NB4 (cell line): ENCODE data around the gene SRP9.
"Not testable (repeated sequence)": the region's sequence is repeated elsewhere in the genome, so short reads cannot be mapped to it uniquely, and the experiment has no call there.

Source experiments
- DNase-seq: peaks from one replicate; pipeline ENCODE4 v3.0.0; 2010; ENCODE audit warnings: low read depth
- H3K4me3 ChIP-seq: one replicate; pipeline ENCODE4 v1.5.1; 2011; ENCODE audit warnings: mild to moderate bottlenecking, low read depth, low read length, moderate library complexity
- CTCF ChIP-seq: IDR thresholded peaks from one replicate; pipeline ENCODE4 v1.5.1; 2012; ENCODE audit warnings: low read depth, low read length
- MAX ChIP-seq: IDR thresholded peaks from 2 replicates; pipeline ENCODE4 v1.6.1; 2011; ENCODE audit warnings: low read depth, low read length
- MYC ChIP-seq: IDR thresholded peaks from 2 replicates; pipeline ENCODE4 v1.6.1; 2011; ENCODE audit warnings: low read depth, low read length
- POLR2A ChIP-seq: IDR thresholded peaks from 2 replicates; pipeline ENCODE4 v1.6.1; 2011; ENCODE audit warnings: mild to moderate bottlenecking; ENCODE audit not compliant: insufficient read length; ENCODE audit errors: extremely low read depth

SRP9 gene

GRCh38 chr1:225806249-225806648 is 28.6 kb downstream of the SRP9 start:
- DNase-seq, result no peak
- TF ChIP-seq MAX, result no peak
- TF ChIP-seq POLR2A, result no peak
- TF ChIP-seq CTCF, result no peak
- no peak for TF ChIP-seq MYC
- no peak overlapping the region for H3K4me3 ChIP-seq

- H3K4me3 ChIP-seq, DNase-seq: not testable (repeated sequence)
Observed at GRCh38 chr1:225806736-225807135, 29.1 kb downstream of the SRP9 start.

GRCh38 chr1:225808136-225808535 is 30.5 kb downstream of the SRP9 start:
- no peak overlapping the region for H3K4me3 ChIP-seq
- no peak for TF ChIP-seq CTCF
- DNase-seq, result no peak

GRCh38 chr1:225809842-225810578 is 32.4 kb downstream of the SRP9 start, which contains the start of gene EPHX1:
TSS of gene EPHX1 (plus strand) at chr1:225810124. CDS start at chr1:225828730, 18,606 bp downstream.
- TF ChIP-seq MAX, result no peak
- peak; percentile 76 for TF ChIP-seq POLR2A
- no peak for TF ChIP-seq MYC
- TF ChIP-seq CTCF, result peak; percentile 4
- DNase-seq, result peak; percentile 90
- H3K4me3 ChIP-seq, result peak within 1 kb of the TSS; percentile 55

- DNase-seq, result not testable (repeated sequence)
- peak overlapping the region; percentile 55 for H3K4me3 ChIP-seq
Observed at GRCh38 chr1:225810579-225811538, 33.2 kb downstream of the SRP9 start.

- no peak overlapping the region for H3K4me3 ChIP-seq
- DNase-seq, result peak; percentile 38
- TF ChIP-seq CTCF (peak; percentile 40), MYC (no peak), POLR2A (no peak)
Observed at GRCh38 chr1:225811622-225812487, 34.2 kb downstream of the SRP9 start.
